GM21423 (cell line): ENCODE data around the gene TMEM178B.
"Not testable (repeated sequence)": the region's sequence is repeated elsewhere in the genome, so short reads cannot be mapped to it uniquely, and the experiment has no call there.

Experiments
- ATAC-seq: cut with Tn5 transposase; IDR thresholded peaks from one replicate; pipeline ENCODE4 v1.9.1; 2021; ENCODE audit warnings: mild to moderate bottlenecking, moderate library complexity; ENCODE audit not compliant: unreplicated experiment

Gene TMEM178B

DNA sequence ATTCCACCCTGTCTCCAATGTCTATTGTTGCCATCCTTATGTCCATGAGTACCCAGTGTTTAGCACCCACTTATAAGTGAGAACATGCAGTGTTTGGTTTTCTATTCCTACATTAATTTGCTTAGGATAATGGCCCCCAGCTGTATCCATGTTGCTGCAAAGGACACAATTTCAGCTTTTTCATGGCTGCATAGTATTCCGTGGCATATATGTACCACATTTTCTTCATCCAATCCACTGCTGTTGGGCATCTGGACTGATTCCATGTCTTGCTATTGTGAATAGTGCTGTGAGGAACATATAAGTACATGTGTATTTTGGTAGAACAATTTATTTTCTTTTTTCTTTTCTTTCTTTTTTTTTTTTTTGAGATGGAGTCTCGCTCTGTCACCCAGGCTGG, 68.2 kb downstream of the TMEM178B start:
- ATAC-seq, result no peak

DNA sequence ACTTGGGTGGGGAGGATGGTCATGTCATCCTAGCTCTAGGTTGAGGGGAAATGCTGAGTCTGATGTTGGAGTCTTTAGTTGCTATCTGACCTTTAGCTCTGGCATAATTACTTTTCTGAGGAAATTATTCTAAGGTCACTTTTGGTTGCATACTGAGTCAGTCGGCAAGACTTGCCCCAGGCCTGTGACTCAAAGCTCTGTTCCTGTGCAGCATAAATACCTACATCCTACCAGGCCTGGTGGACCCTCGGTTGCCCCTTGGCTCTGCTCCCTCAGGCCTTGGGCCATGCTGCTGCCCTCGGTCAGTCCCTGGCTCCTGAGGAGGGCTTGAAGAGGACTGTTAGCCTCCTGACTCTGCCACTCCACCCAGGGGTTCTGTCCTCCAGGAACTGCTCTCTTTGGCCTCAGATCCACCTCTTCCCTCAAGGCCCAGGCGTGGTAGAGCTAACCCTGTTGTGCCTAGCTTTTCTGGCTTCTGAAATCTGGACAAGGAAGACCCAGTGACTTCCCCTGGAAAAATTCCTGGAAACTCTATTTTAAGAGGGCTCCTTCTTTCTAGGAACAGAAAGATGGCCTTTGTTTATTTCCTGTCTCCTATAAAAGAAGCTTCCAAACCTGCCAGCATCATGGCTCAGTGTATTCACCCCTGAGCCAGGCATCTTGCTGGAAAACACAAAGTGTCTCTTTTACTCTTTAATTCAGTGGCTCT, 71.2 kb downstream of the TMEM178B start:
- no peak for ATAC-seq

DNA sequence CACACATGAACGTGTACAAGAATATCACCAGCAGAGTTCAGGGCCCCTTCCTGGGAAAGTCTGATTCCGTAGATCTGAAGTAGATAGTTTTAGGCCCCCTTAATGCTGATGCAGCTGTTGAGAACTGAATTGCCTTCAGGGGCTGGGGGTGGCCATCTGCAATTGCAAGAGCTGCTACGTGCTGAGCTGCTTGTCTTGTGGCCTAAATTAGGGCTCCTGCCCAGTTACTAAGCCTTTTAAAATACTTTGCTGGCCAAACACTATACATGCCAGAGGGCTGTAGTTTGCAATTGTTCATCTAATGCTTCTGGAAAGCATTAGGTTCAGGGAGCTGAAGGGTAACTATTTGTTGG, 71.7 kb downstream of the TMEM178B start:
- no peak for ATAC-seq

DNA sequence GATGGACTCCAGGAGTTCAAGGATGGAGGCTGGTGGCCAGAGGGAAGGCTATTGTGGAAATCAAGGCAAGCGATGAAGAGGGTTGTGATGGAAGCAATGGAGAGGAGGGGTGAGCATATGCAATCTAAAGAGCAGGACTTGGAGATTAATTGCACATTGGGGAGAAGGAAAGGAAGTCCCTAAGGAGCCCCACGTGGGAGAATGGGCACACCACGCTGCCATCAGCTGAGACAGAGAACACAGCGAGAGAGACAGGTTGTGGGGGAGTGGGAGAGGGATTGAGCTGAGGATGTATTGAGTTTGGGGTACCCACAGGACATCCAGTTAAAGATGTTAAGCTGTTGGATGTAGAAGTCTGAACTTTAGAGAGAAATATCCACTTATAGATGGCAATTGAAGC, 73.6 kb downstream of the TMEM178B start:
- ATAC-seq, result no peak

DNA sequence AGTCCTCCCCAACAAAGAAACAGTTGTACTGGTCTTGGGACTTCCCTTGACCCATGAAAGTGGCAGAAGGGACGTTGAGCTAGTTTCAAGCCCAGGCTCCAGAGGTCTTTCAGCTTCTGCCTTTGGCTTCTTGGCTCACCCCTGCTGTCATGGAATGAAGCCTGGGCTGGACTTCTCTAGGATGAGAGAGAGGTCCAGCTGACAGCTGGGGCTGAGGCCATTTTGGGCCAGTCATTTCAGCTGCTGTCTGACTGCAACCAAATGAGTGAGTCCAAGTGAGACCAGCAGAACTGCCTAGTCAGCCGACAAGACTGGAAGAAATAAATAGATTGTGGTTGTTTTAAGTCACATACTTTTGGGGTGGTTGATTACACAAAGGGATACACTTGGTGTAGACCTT, 76.6 kb downstream of the TMEM178B start:
- ATAC-seq, result no peak

DNA sequence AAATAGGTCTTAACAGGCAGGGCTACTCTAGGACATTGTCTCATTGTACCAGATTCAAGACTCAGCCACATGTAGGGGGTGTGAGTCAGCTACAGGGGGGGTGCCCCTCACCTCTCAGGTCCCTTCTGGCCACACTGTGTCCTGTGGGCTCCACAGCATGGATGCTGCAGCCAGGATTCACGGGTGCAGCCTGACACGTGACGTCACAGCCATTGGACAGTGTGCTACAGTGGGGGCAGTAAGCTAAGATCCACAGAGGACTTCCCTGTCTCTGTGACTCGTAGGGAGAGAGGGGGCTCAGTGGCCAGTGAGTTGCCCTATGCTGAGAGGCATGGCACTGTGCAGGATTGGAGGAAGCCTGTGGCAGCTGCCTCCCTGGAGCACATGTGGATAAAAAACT, 77.9 kb downstream of the TMEM178B start:
- no peak for ATAC-seq

DNA sequence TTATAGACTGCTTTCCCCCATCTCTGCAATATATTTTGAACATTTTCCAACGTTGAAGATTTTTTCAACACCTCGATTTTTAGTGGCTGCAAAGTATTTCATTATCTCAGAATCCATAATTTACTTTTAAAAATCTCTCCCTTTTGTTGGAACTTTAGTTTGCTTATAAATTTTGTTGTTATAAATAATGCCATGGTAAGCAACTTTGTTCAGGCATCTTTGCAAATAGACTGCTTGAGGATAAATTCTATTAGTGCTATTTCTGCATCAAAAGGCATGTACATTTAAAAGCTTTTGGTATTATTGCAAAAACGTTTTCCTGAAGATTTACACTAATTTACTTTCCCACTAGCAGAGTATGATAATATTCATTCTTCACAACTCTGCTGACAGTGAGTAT, 79.4 kb downstream of the TMEM178B start:
- no peak for ATAC-seq

DNA sequence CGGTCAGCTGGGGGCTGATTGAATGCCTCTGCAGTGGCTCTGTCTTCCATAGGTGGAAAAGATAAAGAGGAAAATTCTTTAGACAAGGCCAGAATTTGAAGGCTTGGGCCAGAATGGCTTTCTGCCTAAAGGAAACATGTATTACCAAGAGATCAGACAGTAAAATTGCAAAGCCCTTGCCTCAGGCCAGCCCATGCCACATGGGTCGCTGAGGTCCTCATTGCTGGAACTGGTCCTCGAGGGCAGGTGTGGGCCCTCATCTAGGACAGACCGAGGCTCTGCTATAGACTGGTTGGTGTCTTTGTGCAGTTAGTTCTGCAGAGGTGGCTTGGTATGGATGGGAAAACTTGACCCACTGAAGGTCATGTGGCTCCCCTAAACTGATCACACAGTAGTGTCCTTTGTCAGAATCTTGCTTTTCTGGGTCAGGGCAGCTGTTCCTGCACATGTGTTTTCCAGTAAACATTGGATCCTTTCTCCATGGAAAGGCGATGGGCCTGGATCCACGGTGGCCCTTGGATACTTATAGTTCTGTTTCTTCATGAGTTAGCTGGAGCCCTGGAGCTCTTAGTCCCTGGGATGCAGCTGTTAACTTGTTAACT, 80.4 kb downstream of the TMEM178B start:
- ATAC-seq, result no peak

DNA sequence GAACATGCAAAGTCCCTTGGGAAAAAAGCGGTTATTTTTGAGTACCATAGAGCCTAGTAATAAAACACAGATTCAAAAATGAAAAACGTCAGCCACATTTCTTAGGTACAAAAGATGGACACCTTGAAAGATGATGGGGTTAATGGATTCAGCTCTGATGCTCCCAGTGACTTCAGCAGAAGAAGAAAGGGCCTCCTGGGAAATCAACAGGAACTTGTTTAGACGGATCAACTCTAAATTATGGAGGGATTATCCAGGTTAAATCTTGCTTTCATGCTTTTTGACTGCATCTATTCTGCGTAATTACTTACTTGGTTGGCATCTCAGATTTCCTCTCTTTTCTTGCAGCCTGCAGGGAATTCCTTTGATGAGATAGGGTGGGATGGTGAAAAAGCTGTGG, 82.5 kb downstream of the TMEM178B start:
- ATAC-seq, result no peak

DNA sequence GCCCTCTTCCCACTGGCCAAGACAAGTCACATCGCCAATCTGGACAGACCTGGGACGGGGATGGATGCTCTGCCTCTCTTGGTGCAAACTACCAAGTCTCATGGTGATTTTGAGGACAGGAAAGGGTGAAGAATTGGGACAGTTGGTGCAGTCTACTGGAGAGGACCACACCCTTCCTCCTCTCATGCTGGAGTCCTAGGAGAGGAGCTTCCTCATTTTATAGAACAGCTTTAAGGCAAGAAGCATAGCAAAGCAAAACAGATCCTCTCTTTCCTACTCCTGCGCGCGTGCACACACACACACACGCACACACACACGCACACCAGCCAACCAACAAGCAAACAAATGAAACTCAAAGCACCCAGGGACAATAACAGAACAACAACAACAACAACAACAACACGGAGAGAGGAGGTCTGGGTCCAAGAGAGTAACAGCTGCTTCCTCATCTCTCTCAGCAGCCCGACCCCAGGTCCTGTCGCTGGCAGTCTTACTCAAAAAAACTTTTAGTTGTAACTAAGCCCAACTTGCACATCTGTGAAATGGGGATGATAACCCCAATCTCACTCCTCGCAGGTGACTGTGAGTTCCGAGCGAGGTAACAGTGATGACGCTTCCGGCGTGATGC, 83.4 kb downstream of the TMEM178B start:
- no peak for ATAC-seq

DNA sequence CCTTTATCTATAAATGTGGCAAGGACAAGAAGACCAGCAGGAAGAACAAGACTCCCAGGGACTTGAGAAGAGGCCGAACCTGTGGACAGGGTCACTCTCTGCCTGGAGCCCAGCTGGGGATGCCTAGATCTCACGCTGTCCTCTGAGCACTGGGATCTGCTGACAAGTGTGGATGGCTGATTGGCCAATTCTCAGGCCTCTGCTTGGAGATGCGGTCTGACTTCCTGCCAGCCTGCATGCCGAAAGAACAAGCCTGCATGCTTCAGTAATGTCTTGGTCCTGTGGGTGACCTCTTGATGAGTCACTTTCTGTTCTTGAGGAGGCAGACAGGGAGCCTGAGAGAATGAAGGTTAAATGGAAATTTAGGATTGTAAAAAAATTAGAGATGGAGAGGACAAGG, 84.7 kb downstream of the TMEM178B start:
- peak; percentile 46 for ATAC-seq

DNA sequence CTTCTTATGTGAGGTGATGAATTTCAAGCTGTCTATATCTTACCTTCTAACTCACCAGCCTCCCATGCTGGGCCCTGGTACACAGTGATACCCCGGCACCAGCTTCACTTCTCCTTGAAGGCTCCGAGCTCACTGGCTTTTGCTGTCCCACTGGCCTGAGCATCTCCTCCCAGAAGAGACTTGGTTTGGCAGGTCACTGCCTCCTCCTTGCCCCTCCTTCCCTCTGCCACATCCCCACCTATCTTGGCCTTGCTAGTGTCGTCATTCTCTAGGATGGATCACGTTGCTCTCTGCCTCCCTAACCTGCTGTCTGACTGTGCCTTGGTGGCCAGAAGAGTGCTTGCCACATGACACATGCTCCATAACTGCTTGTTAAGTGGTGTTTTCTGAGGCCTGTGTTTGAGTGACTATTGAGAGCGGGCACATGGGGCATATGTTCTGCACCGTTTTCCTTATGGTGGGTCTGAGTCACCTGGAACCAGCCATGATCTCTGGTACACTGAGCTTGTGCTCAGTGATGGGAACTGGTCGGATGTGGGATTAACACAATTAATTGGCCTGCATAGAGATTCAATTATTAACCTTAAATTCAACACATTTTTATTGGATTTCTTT, 86.5 kb downstream of the TMEM178B start:
- no peak for ATAC-seq

DNA sequence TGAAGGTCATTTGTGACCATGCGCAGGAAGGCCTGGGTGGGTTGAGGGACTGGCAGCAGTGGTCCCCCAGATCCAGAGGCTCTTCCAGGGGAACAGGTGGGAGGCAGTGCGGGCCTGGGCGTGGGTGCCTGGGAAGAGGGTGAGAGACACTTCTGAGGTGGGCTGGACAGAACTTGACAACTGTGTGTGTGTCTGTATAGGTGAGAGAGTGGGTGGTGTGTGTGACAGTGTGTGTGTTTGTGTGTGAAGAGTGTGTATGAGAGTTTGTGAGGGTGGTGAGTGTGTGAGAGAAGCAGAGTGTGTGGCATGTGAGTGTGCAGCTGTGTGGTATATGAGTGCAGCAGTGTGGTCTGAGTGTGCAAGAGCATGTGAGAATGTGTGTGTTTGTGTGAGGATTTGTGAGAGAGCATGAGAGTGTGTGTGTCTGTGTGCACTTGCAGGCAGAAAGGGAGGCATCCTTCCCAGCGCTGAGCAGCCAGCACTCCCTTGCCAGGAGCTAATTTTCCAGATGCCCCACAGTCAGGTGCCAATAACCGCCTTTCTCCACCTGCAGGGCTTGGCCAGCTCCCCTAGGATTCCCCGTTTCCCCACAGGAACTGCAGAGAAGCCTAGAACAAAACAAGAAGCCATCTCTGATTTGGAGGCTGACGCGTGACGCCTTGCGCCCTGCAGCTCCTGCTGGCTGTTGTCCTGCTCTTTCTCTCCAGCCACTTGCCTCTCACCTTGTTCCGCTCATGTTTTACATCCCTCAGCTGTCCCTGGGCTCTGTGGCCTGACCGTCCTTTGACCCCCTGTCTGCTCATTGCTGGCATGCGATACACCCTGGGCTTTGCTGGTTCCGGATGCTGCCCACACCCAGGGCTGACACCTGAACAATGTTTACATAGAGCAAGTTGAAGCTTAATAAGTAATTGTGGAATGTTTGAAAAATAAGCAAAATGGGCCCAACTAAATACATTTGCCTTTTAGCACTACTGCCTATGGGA, 88.0 kb downstream of the TMEM178B start:
- no peak for ATAC-seq

DNA sequence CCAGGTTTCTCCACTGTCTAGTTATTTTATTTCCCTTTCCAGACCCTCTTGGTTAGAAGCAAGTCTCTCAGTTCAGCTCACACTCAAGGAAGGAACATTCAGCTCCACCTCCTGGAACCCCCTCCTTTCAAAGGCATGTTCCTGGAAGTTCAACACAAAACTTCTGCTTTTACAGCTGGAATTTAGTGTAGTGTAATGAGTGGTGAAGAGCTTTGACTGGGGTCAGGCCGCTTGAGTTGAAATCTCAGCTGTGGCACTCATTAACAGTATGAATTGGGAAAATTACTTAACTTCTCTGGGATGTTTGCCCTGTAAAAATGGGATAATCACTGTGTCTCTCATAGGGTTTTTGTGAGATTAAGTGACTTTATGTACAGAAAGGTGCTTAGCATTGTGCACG, 91.7 kb downstream of the TMEM178B start:
- ATAC-seq, result no peak

DNA sequence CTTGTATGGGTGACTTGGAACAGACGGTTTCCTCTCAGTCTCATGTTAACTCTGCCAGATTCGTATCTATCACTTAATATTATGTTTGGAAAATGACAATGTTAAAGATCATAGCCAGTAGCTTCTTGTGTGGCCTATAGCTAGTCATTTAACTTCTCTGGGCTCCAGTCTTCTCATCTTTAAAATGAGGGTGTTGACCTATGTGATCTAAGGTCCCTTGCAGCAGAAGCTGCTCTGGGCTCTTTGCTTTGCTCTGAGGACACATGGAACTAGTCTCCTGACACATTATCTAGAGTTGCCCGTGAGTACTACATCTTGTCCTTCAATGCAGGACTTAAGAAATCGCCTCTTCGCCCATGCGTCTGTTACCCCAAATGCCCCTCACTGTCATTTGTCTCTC, 93.1 kb downstream of the TMEM178B start:
- ATAC-seq, result no peak

DNA sequence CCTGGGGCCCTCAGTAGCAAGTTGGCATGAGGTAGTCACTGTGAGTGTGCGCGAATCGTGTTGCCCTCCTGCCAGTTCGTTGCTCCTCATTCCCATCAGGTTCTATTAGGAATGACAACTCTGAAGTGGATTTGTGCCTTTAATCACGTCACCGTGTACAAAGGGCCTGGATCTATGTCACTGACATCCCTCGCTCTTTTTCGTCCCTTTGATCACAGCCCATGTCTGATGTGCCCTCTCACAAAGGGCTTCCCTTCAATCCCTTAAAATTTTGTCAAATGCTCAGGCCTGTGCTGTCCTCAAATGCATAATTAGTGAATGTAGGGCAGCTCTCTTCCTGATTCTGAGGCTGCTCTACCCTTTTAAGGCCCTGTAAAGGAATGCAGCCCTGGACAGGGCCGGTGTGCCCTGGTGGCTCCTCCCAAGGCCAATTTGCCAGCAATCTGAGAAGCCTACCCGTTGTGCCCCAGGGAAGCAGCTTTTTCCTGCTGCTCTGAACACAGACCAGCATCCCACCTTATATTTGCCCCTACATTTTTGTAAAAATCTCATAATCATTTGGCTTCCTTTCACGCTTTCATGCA, 93.6 kb downstream of the TMEM178B start:
- ATAC-seq, result no peak

DNA sequence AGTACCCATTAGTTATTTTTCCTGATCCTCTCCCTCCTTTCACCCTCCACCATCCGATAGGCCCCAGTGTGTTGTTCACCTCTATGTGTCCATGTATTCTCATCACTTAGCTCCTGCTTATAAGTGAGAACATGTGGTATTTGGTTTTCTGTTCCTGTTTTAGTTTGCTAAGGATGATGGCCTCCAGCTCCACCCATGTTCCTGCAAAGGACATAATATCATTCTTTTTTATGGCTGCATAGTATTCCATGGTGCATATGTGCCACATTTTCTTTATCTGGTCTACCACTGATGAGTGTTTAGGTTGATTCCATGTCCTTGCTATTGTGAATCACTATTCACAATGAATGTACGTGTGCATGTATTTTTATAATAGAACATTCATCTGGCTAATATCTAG, 95.3 kb downstream of the TMEM178B start:
- ATAC-seq, result not testable (repeated sequence)

DNA sequence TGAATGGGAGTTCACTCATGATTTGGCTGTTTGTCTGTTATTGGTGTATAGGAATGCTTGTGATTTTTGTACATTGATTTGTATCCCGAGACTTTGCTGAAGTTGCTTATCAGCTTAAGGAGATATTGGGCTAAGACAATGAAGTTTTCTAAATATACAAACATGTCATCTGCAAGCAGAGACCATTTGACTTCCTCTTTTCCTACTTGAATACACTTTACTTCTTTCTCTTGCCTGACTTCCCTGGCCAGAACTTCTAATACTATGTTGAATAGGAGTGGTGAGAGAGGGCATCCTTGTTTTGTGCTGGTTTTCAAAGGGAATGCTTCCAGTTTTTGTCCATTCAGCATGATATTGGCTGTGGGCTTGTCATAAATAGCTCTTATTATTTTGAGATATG, 101.9 kb downstream of the TMEM178B start:
- ATAC-seq, result not testable (repeated sequence)

DNA sequence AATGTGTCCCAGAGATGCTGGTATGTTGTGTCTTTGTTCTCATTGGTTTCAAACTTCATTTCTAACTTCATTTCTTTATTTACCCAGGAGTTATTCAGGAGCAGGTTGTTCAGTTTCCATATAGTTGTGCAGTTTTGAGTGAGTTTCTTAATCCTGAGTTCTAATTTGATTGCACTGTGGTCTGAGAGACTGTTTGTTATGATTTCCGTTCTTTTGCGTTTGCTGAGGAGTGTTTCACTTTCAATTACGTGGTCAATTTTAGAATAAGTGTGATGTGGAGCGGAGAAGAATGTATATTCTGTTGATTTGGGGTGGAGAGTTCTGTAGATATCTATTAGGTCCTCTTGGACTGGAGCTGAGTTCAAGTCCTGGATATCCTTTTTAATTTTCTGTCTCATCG, 103.3 kb downstream of the TMEM178B start:
- ATAC-seq, result not testable (repeated sequence)

DNA sequence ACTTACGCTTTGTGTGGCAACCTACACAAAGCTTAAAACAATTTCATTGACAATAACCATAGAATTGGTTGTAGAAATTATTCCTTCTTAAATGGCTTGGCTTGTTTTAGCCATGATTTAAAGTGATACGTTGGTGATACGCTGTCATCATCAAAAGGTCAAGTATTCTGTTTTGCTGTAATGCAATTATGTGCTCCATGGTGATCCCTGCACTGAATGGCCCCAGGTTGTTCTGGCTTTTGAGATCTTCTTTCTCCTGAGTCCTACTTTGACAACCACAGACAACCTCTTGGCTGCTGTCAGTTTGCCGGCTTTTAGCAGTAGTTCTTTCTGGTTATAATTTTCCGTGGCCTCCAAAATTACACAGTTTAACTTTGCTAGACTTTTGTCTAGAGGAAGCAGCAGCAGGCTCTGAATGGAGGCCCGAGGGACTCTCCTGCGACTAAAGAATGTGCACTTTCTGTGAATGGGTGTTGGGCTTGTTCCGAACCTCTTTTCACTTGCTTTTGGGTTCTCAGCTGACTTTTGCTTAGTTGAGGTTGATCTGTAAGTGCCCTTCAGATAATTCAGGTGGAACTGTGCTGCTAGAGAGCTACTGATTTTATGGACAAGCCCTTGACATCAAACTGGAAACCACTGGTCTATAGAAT, 104.7 kb downstream of the TMEM178B start:
- no peak for ATAC-seq
